Fibroblast of lung (primary cell): ENCODE data around the gene NDUFA12. TPM values are rescaled to one million over a fixed set of nuclear protein-coding genes. Genes with fewer than 3 reads are reported as not detected.

Experiments
- DNase-seq, 2 donors: peaks; one replicate each; pipeline versions ENCODE4 v3.0.0 to v3.0.0-alpha.2; 2010; ENCODE audit warnings: low read depth in 2 of 2
- H2AFZ ChIP-seq: 2 replicates; pipeline ENCODE4 v1.5.1; 2012; ENCODE audit warnings: low read length, control low read depth, inconsistent platforms
- H3K27ac ChIP-seq: 2 replicates; pipeline ENCODE4 v1.5.1; 2011; ENCODE audit warnings: low read length, control low read depth; ENCODE audit not compliant: insufficient read depth
- H3K27me3 ChIP-seq: 2 replicates; pipeline ENCODE4 v1.5.1; 2011; ENCODE audit warnings: mild to moderate bottlenecking, low read length; ENCODE audit not compliant: control insufficient read depth, insufficient read depth
- H3K36me3 ChIP-seq: 2 replicates; pipeline ENCODE4 v1.5.1; 2011; ENCODE audit warnings: low read length; ENCODE audit not compliant: control insufficient read depth, insufficient read depth
- H3K4me1 ChIP-seq: 2 replicates; pipeline ENCODE4 v1.5.1; 2011; ENCODE audit warnings: low read length; ENCODE audit not compliant: control insufficient read depth, insufficient read depth; ENCODE audit errors: extremely low read depth
- H3K4me2 ChIP-seq: 2 replicates; pipeline ENCODE4 v1.5.1; 2011; ENCODE audit warnings: low read length, control low read depth; ENCODE audit not compliant: insufficient read depth; ENCODE audit errors: extremely low read depth
- H3K4me3 ChIP-seq, 4 experiments: fragments of 200-600 bp in 1 of 4; sonication (generic) in 1 of 4; replicated peaks in 1 of 4; 2 replicates each; pipeline ENCODE4 v1.5.1; 2011 to 2016; ENCODE audit warnings: low read length in 4 of 4, low read depth in 3 of 4, mild to moderate bottlenecking in 3 of 4, control low read depth in 2 of 4, inconsistent platforms in 1 of 4, mixed read lengths in 1 of 4; ENCODE audit not compliant: insufficient read depth in 1 of 4; ENCODE audit errors: control extremely low read depth in 1 of 4
- H3K79me2 ChIP-seq: 2 replicates; pipeline ENCODE4 v1.5.1; 2012; ENCODE audit warnings: mild to moderate bottlenecking, low read length, inconsistent platforms; ENCODE audit not compliant: control insufficient read depth, insufficient read depth
- H3K9ac ChIP-seq: 2 replicates; pipeline ENCODE4 v1.5.1; 2011; ENCODE audit warnings: mild to moderate bottlenecking, low read length, control low read depth; ENCODE audit not compliant: insufficient read depth
- H3K9me3 ChIP-seq: 2 replicates; pipeline ENCODE4 v1.5.1; 2012; ENCODE audit warnings: low read depth, low read length; ENCODE audit not compliant: control insufficient read depth, insufficient read depth
- H4K20me1 ChIP-seq: 2 replicates; pipeline ENCODE4 v1.5.1; 2011; ENCODE audit warnings: low read length; ENCODE audit not compliant: control insufficient read depth, insufficient read depth; ENCODE audit errors: extremely low read depth
- EZH2 ChIP-seq: IDR thresholded peaks from 2 replicates; pipeline ENCODE4 v1.5.1; 2012; ENCODE audit warnings: low read length, control low read depth, mild to moderate bottlenecking; ENCODE audit errors: missing control alignments
- polyA plus RNA-seq, 2 donors: library from polyadenylated mRNA; depleted of rRNA in 1 of 2; stranded (reverse) in 1 of 2; unstranded in 1 of 2; fragments of >200 nt; gene quantifications; 2 replicates each; pipeline ENCODE4 v1.2.1, GENCODE V29; 2011 to 2012; ENCODE audit warnings: missing spikeins in 1 of 2
- total RNA-seq: library from RNA; depleted of rRNA; stranded (reverse); fragments of >200 nt; gene quantifications from 2 replicates; pipeline ENCODE4 v1.2.1, GENCODE V29; 2014
- TF ChIP-seq, protein P1 (sequence below), 2 donors: IDR thresholded peaks in 1 of 2; conservative IDR thresholded peaks in 1 of 2; 1 replicate in 1 of 2; 2 replicates in 1 of 2; pipeline ENCODE4 v1.5.1; 2011 to 2012; ENCODE audit warnings: low read length in 2 of 2, control low read depth in 1 of 2, inconsistent platforms in 1 of 2, low read depth in 1 of 2, mild to moderate bottlenecking in 1 of 2

Gene NDUFA12
- total and polyA plus RNA-seq, 2 donors (not counting 1 experiment from before 2014, with no cell fraction given), result 102 to 210 TPM

GRCh38 chr12:95034750-95035149 is 31.3 kb upstream of the NDUFA12 start:
- H3K27ac ChIP-seq, result no peak overlapping the region
- no peaks in the 10 kb centered on the region for H4K20me1 ChIP-seq
- no peak for TF ChIP-seq EZH2
- TF ChIP-seq, protein P1, sequence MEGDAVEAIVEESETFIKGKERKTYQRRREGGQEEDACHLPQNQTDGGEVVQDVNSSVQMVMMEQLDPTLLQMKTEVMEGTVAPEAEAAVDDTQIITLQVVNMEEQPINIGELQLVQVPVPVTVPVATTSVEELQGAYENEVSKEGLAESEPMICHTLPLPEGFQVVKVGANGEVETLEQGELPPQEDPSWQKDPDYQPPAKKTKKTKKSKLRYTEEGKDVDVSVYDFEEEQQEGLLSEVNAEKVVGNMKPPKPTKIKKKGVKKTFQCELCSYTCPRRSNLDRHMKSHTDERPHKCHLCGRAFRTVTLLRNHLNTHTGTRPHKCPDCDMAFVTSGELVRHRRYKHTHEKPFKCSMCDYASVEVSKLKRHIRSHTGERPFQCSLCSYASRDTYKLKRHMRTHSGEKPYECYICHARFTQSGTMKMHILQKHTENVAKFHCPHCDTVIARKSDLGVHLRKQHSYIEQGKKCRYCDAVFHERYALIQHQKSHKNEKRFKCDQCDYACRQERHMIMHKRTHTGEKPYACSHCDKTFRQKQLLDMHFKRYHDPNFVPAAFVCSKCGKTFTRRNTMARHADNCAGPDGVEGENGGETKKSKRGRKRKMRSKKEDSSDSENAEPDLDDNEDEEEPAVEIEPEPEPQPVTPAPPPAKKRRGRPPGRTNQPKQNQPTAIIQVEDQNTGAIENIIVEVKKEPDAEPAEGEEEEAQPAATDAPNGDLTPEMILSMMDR (conservative IDR thresholded peaks at IDR 0.05 in 1 of 2, IDR thresholded peaks at IDR 0.05 in 1 of 2; ENCODE audit: low read depth in 1 of 2, low read length in 2 of 2), result no peak
- H3K4me3 ChIP-seq, result no peak overlapping the region
- no peaks in the 10 kb centered on the region for H3K79me2 ChIP-seq
- no peak overlapping the region for H2AFZ ChIP-seq
- H3K4me1 ChIP-seq, result no peaks in the 10 kb centered on the region
- H3K9me3 ChIP-seq, result no peaks in the 10 kb centered on the region
- no peak overlapping the region for H3K4me2 ChIP-seq
- H3K36me3 ChIP-seq, result no peaks in the 10 kb centered on the region
- no peak overlapping the region for H3K9ac ChIP-seq
- no peak for DNase-seq
- no peaks in the 10 kb centered on the region for H3K27me3 ChIP-seq

GRCh38 chr12:95022477-95022876 is 19.0 kb upstream of the NDUFA12 start:
- no peak overlapping the region for H3K9ac ChIP-seq
- H3K4me3 ChIP-seq, result no peak overlapping the region
- TF ChIP-seq, protein P1 (conservative IDR thresholded peaks at IDR 0.05 in 1 of 2, IDR thresholded peaks at IDR 0.05 in 1 of 2; ENCODE audit: low read depth in 1 of 2, low read length in 2 of 2), result no peak
- TF ChIP-seq EZH2, result no peak
- no peak for DNase-seq
- H3K9me3 ChIP-seq, result no peaks in the 10 kb centered on the region
- no peaks in the 10 kb centered on the region for H3K4me1 ChIP-seq
- no peaks in the 10 kb centered on the region for H3K27me3 ChIP-seq
- no peaks in the 10 kb centered on the region for H3K79me2 ChIP-seq
- no peaks in the 10 kb centered on the region for H3K36me3 ChIP-seq
- no peak overlapping the region for H3K27ac ChIP-seq
- H3K4me2 ChIP-seq, result no peak overlapping the region
- no peaks in the 10 kb centered on the region for H4K20me1 ChIP-seq
- H2AFZ ChIP-seq, result no peak overlapping the region

GRCh38 chr12:95017482-95017881 is 14.0 kb upstream of the NDUFA12 start:
- DNase-seq, result no peak

More at GRCh38 chr12:95017482-95017881, 14.0 kb upstream of the NDUFA12 start:
- Histone ChIP-seq H4K20me1 (no peaks in the 10 kb centered on the region), H3K4me3 (no peak overlapping the region), H3K4me2 (no peak overlapping the region), H3K79me2 (no peaks in the 10 kb centered on the region), H3K36me3 (no peaks in the 10 kb centered on the region), H3K27ac (no peak overlapping the region), H2AFZ (no peak overlapping the region), H3K4me1 (no peaks in the 10 kb centered on the region), H3K9ac (no peak overlapping the region), H3K27me3 (no peaks in the 10 kb centered on the region), H3K9me3 (no peaks in the 10 kb centered on the region)
- TF ChIP-seq EZH2, result no peak
- TF ChIP-seq, protein P1 (conservative IDR thresholded peaks at IDR 0.05 in 1 of 2, IDR thresholded peaks at IDR 0.05 in 1 of 2; ENCODE audit: low read depth in 1 of 2, low read length in 2 of 2), result no peak
